SK-N-SH treated with all-trans-retinoic acid at 6 μM for 48 hours (cell line): Measurements from ENCODE around the gene NME3.

Experiments used
- PATZ1 ChIP-seq: fragments of 250-450 bp; sonication (Bioruptor Pico); IDR thresholded peaks from 2 replicates; pipeline ENCODE4 v1.8.0; 2020; ENCODE audit warnings: mild to moderate bottlenecking, moderate library complexity, borderline replicate concordance
- ZNF565 ChIP-seq: fragments of 450-650 bp; formaldehyde crosslinking; conservative IDR thresholded peaks from 2 replicates; pipeline ENCODE4 v1.5.0; 2020; ENCODE audit warnings: low read depth, mild to moderate bottlenecking, moderate library complexity
- ZNF70 ChIP-seq: fragments of 450-650 bp; formaldehyde crosslinking; IDR thresholded peaks from 2 replicates; pipeline ENCODE4 v1.5.0; 2020; ENCODE audit warnings: mild to moderate bottlenecking, moderate library complexity

- no peak for TF ChIP-seq ZNF70 (CRISPR knock-in tag)
- no peak for TF ChIP-seq ZNF565 (CRISPR knock-in tag)
- no peak for TF ChIP-seq PATZ1 (CRISPR knock-in tag)
Observed at GRCh38 chr16:1752853-1753252, 18.5 kb downstream of the NME3 start.
